Measurements from ENCODE around the gene TREX2. TPM values are rescaled to one million over a fixed set of nuclear protein-coding genes. Genes with fewer than 3 reads are reported as not detected.

Gene TREX2
- total RNA-seq, 4 donors from 2014 or later = 19.3 to 62.6 (median 50.7) TPM

DNA sequence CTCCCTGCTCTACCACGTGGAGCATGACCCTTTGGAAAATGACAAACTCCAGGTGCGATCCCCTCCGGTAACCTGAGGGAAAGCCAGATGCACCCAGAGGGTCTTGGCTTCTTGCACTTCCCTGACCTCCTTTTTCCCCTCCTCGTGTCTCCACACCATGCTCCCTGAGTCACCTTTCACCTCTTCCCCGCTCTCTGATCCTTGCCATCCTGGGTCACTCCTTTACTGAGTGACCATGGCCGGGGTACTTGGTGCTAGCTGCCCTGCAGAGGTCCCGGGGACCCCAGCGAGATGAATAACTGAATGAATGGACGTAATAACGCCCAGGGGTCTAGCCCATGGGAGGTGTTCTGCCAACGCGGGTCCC lies 35.0 kb downstream of the TREX2 start:
- WGBS = 73% methylated on average over 5 of the region's 12 CpGs
- peak overlapping the region; percentile 47 for H3K4me3 ChIP-seq
- DNase-seq (ENCODE audit: low spot score in 2 of 2) = no peak
- H3K9me3 ChIP-seq = no peaks in the 10 kb centered on the region
- TF ChIP-seq EP300 (IDR thresholded peaks at IDR 0.05) = no peak
- TF ChIP-seq POLR2AphosphoS5 (IDR thresholded peaks at IDR 0.05) = no peak
- no peak for TF ChIP-seq POLR2A (IDR thresholded peaks at IDR 0.05)
- TF ChIP-seq CTCF (IDR thresholded peaks at IDR 0.05) = no peak
- H3K4me1 ChIP-seq = peaks cover 18% of the 10 kb centered on the region
- no peak overlapping the region for H3K27ac ChIP-seq
- no peaks in the 10 kb centered on the region for H3K27me3 ChIP-seq
- no peaks in the 10 kb centered on the region for H3K36me3 ChIP-seq

DNA sequence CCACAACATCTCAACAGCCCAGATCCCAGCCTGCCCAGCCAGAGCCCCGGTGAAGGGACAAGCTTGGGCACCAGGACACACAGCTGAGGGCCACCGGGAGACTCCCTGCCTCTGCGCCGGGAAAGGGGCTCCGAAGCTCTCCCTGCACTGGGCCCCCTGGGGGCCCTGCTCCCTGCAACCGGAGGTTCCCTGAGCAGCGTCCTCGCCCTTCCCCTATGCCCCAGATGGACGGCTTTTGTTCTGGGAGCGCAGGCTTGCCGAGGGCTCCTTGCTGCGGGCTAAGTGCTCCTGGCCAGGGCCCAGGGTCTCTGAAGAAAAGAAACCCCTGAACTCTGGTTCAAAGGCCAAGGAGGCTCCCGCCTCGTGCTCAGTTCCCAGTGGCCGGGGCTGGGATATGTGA lies 35.5 kb downstream of the TREX2 start:
- Histone ChIP-seq H3K9me3 (no peaks in the 10 kb centered on the region), H3K4me1 (peaks cover 18% of the 10 kb centered on the region), H3K27me3 (no peaks in the 10 kb centered on the region), H3K4me3 (no peak overlapping the region), H3K27ac (no peak overlapping the region), H3K36me3 (no peaks in the 10 kb centered on the region)
- DNase-seq (ENCODE audit: low spot score in 2 of 2) = no peak
- WGBS = 77% methylated on average over 9 of the region's 15 CpGs
- TF ChIP-seq POLR2A (IDR thresholded peaks at IDR 0.05) = no peak
- no peak for TF ChIP-seq EP300 (IDR thresholded peaks at IDR 0.05)
- TF ChIP-seq POLR2AphosphoS5 (IDR thresholded peaks at IDR 0.05) = no peak

DNA sequence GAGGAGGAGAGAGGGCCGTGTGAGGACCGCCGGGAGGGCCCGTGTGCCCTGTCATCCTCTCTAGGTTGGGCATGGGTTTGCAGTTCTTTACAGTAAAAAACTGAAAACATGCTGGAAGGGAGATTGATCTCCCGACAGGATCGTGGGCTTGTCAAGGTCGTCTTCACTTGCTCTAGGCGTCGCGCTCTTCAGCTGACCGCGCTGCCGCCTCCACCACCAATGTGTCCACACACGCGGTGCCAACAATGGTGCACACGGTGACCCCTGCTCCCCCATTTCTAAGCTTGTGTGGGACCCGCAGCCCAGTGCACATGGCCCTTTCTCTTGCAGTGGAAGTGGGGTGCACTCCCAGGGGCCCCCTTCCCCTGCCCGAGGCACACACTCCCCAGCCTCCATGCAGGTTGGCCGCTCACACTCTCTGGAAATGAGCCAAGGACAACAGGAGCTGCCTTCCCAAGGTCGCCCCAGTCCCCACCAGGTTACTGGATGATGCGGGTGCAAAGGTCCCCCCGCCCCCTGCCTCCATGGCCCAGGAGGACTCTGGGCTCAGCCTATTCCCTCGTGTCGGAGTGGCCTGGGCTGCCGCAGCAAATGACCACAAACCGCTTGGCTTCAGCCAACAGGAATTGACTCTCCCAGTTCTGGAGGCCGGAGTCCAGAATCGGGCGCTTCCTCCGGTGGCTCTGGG lies 36.3 kb downstream of the TREX2 start:
- Histone ChIP-seq H3K27ac (no peak overlapping the region), H3K4me3 (no peak overlapping the region), H3K36me3 (no peaks in the 10 kb centered on the region), H3K4me1 (peaks cover 18% of the 10 kb centered on the region), H3K9me3 (no peaks in the 10 kb centered on the region), H3K27me3 (no peaks in the 10 kb centered on the region)
- DNase-seq (ENCODE audit: low spot score in 2 of 2) = no peak
- TF ChIP-seq POLR2A (IDR thresholded peaks at IDR 0.05) (no peak), EP300 (IDR thresholded peaks at IDR 0.05) (no peak), POLR2AphosphoS5 (IDR thresholded peaks at IDR 0.05) (no peak), CTCF (IDR thresholded peaks at IDR 0.05) (no peak)
- 84% methylated on average over 26 of the region's 30 CpGs for WGBS

DNA sequence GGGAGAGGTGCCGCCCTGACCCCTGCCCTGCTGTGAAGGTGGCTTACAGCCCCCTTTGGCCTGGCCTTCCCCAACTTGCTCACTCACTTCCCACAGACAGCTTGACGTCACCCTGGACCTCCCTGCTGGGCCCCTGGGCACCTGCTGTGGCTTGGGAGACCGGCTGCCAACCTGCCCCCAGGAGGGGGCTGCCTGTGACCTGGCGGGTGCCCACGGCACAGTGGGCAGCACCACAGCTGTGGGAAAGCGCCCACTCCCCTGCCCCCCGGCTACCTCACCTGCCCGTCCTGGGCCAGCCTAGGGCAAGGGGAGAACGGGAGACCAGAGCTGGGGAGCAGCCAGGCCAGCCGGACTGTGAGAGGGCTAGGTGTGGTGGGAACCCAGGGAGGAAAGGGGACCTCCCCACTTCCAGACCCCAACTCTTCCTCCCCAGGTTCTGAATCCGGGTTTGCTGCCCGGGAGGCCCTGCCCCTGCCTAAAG lies 36.9 kb downstream of the TREX2 start:
- Histone ChIP-seq H3K27ac (no peak overlapping the region), H3K9me3 (no peaks in the 10 kb centered on the region), H3K27me3 (no peaks in the 10 kb centered on the region), H3K4me3 (no peak overlapping the region), H3K36me3 (no peaks in the 10 kb centered on the region), H3K4me1 (peaks cover 18% of the 10 kb centered on the region)
- no peak for DNase-seq (ENCODE audit: low spot score in 2 of 2)
- WGBS = no CpG with 5 or more reads among the region's 12 CpGs
- TF ChIP-seq POLR2AphosphoS5 (IDR thresholded peaks at IDR 0.05) (no peak), EP300 (IDR thresholded peaks at IDR 0.05) (no peak), POLR2A (IDR thresholded peaks at IDR 0.05) (no peak), CTCF (IDR thresholded peaks at IDR 0.05) (no peak)

DNA sequence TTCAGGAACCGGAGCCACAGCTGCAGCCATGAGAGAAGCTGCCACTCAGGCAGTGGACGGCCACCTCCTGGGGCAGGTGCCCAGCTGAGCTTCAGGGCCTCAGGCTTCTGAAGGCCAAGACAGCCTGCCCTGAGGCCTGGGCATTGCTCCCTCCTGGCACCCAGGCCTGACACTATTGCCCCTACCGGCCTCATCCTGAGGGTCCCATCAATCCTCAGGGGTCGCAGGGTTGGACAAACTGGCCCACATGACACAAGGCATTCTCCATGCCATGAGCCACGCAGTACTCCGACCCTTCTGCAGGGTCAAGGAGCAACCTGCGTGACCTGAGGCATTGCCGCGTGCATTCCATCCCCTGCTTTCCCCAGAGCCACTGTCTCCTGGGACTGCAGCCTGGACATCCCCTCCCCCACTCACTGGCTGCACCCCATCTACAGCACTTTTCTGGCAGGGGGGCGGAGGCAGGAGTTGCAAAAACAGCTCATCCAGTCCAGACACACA lies 37.6 kb downstream of the TREX2 start:
- H3K36me3 ChIP-seq = no peaks in the 10 kb centered on the region
- peaks cover 18% of the 10 kb centered on the region for H3K4me1 ChIP-seq
- 75% methylated on average over 8 of the region's 10 CpGs for WGBS
- no peak for TF ChIP-seq CTCF (IDR thresholded peaks at IDR 0.05)
- TF ChIP-seq EP300 (IDR thresholded peaks at IDR 0.05) = no peak
- no peak for TF ChIP-seq POLR2AphosphoS5 (IDR thresholded peaks at IDR 0.05)
- TF ChIP-seq POLR2A (IDR thresholded peaks at IDR 0.05) = no peak
- no peaks in the 10 kb centered on the region for H3K9me3 ChIP-seq
- H3K27ac ChIP-seq = no peak overlapping the region
- no peak overlapping the region for H3K4me3 ChIP-seq
- no peaks in the 10 kb centered on the region for H3K27me3 ChIP-seq
- DNase-seq (ENCODE audit: low spot score in 2 of 2) = no peak
